Fibroblast of villous mesenchyme (primary cell): Measurements from ENCODE around the gene CD33. TPM values are rescaled to one million over a fixed set of nuclear protein-coding genes. Genes with fewer than 3 reads are reported as not detected.

ENCODE experiments used
- DNase-seq: peaks from one replicate; pipeline ENCODE4 v3.0.0-alpha.2; 2010; ENCODE audit warnings: low read depth
- H3K4me3 ChIP-seq: 2 replicates; pipeline ENCODE4 v1.5.1; 2011; ENCODE audit warnings: low read depth, mild to moderate bottlenecking, low read length
- CTCF ChIP-seq: IDR thresholded peaks from 2 replicates; pipeline ENCODE4 v1.5.1; 2012; ENCODE audit warnings: low read depth, mild to moderate bottlenecking, low read length; ENCODE audit not compliant: insufficient read depth
- total RNA-seq: library from RNA; depleted of rRNA; stranded (reverse); fragments of >200 nt; gene quantifications from 2 replicates; pipeline ENCODE4 v1.2.3, GENCODE V29; 2012

The CD33 gene
- total RNA-seq, 1 donor: not detected

GRCh38 chr19:51195616-51196015, 29.3 kb upstream of the CD33 start:
- DNase-seq: no peak
- no peak overlapping the region for H3K4me3 ChIP-seq
- no peak for TF ChIP-seq CTCF

- no peak for DNase-seq
- TF ChIP-seq CTCF: no peak
- no peak overlapping the region for H3K4me3 ChIP-seq
Measured at GRCh38 chr19:51196181-51196580, 28.7 kb upstream of the CD33 start.

GRCh38 chr19:51198641-51199040, 26.2 kb upstream of the CD33 start:
- no peak for TF ChIP-seq CTCF
- no peak for DNase-seq
- H3K4me3 ChIP-seq: no peak overlapping the region

GRCh38 chr19:51200071-51200666, 24.7 kb upstream of the CD33 start:
- no peak for TF ChIP-seq CTCF
- no peak overlapping the region for H3K4me3 ChIP-seq
- no peak for DNase-seq

GRCh38 chr19:51201712-51202111, 23.2 kb upstream of the CD33 start:
- DNase-seq: no peak
- no peak overlapping the region for H3K4me3 ChIP-seq
- TF ChIP-seq CTCF: no peak

GRCh38 chr19:51203916-51204315, 21.0 kb upstream of the CD33 start:
- no peak for TF ChIP-seq CTCF
- DNase-seq: no peak
- no peak overlapping the region for H3K4me3 ChIP-seq

- H3K4me3 ChIP-seq: no peak overlapping the region
- no peak for DNase-seq
- no peak for TF ChIP-seq CTCF
Measured at GRCh38 chr19:51204321-51204720, 20.6 kb upstream of the CD33 start.
